Keratinocyte (primary cell): Measurements from ENCODE around the gene ACAA1.

Experiments
- CTCF ChIP-seq, 3 experiments: IDR thresholded peaks in 1 of 3; conservative IDR thresholded peaks in 1 of 3; optimal IDR thresholded peaks in 1 of 3; 2 replicates in 2 of 3; 3 replicates in 1 of 3; pipeline versions ENCODE3 to v1.5.1; 2011; ENCODE audit warnings: low read length in 3 of 3, mild to moderate bottlenecking in 3 of 3, moderate library complexity in 2 of 3, control low read depth in 1 of 3, inconsistent platforms in 1 of 3; ENCODE audit not compliant: insufficient read depth in 2 of 3; ENCODE audit errors: extremely low read depth in 1 of 3
- EZH2 ChIP-seq: IDR thresholded peaks from one replicate; pipeline ENCODE4 v1.6.1; 2012; ENCODE audit warnings: inconsistent platforms, mild to moderate bottlenecking, low read length, moderate library complexity

DNA sequence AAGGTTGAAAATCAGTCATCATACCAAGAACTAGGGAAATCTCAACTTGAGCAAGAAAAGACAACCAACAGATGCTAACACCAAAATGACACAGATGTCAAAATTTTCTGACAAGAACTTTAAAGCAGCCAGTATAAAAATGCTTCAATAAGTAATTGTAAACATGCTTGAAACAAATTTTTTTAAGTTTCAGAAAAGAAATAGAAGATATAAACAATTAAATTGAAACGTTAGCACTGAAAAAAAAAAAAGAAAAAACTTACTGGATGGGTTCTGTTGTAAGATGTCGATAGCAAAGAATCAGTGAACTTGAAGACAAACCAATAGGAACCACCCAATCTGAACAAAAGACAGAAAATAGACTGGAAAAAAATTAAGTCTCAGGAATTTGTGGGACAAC lies 9.6 kb upstream of the ACAA1 start:
- TF ChIP-seq CTCF (optimal IDR thresholded peaks at IDR 0.05 in 1 of 3, IDR thresholded peaks at IDR 0.05 in 1 of 3, conservative IDR thresholded peaks at IDR 0.05 in 1 of 3; ENCODE audit: extremely low read depth in 1 of 3, insufficient read depth in 2 of 3, low read length in 3 of 3) (no peak), EZH2 (no peak)
